HepG2 (cell line): ENCODE results near the gene DSG2. TPM values are rescaled to one million over a fixed set of nuclear protein-coding genes. Genes with fewer than 3 reads are reported as not detected.

Experiments used
- DMAP1 ChIP-seq: IDR thresholded peaks from 2 replicates; pipeline ENCODE4 v1.6.1; 2016
- FOXA3 ChIP-seq: IDR thresholded peaks from 2 replicates; pipeline ENCODE4 v1.6.1; 2016; ENCODE audit warnings: missing genetic modification reagents, missing compliant biosample characterization
- HMGXB4 ChIP-seq, 2 experiments: sonication (generic) in 1 of 2; formaldehyde crosslinking in 1 of 2; IDR thresholded peaks; 2 replicates each; pipeline versions ENCODE4 v1.4.0 to v1.6.1; 2018 to 2020; ENCODE audit warnings: missing genetic modification reagents in 2 of 2, borderline replicate concordance in 1 of 2, low read depth in 1 of 2, mild to moderate bottlenecking in 1 of 2, missing biosample characterization in 1 of 2
- MLXIP ChIP-seq: sonication (generic); formaldehyde crosslinking; IDR thresholded peaks from 2 replicates; pipeline ENCODE4 v1.9.0; 2021; ENCODE audit warnings: missing genetic modification reagents, borderline replicate concordance
- NCOA2 ChIP-seq: sonication (generic); formaldehyde crosslinking; IDR thresholded peaks from 2 replicates; pipeline ENCODE4 v1.8.0; 2022; ENCODE audit warnings: inconsistent platforms
- NRL ChIP-seq: sonication (generic); formaldehyde crosslinking; IDR thresholded peaks from 2 replicates; pipeline ENCODE4 v1.5.0; 2020; ENCODE audit warnings: missing genetic modification reagents, mild to moderate bottlenecking, moderate library complexity, borderline replicate concordance
- PITX1 ChIP-seq: sonication (generic); formaldehyde crosslinking; IDR thresholded peaks from 2 replicates; pipeline ENCODE4 v1.5.1; 2020; ENCODE audit warnings: mild to moderate bottlenecking, missing genetic modification reagents
- TCF12 ChIP-seq, 2 experiments: fragments of 450-650 bp in 1 of 2; sonication (generic) in 1 of 2; formaldehyde crosslinking in 1 of 2; IDR thresholded peaks; 2 replicates each; pipeline versions ENCODE4 v1.6.1 to v1.8.0; 2017 to 2022; ENCODE audit warnings: antibody characterized with exemption in 1 of 2, mild to moderate bottlenecking in 1 of 2, missing genetic modification reagents in 1 of 2, moderate library complexity in 1 of 2
- ZFY ChIP-seq: sonication (generic); formaldehyde crosslinking; IDR thresholded peaks from 2 replicates; pipeline ENCODE4 v1.4.0; 2020; ENCODE audit warnings: missing genetic modification reagents
- ZNF451 ChIP-seq: sonication (generic); formaldehyde crosslinking; IDR thresholded peaks from 2 replicates; pipeline ENCODE4 v1.5.0; 2020; ENCODE audit warnings: mild to moderate bottlenecking, missing genetic modification reagents
- ZNF549 ChIP-seq: sonication (generic); formaldehyde crosslinking; IDR thresholded peaks from 2 replicates; pipeline ENCODE4 v1.5.0; 2020; ENCODE audit warnings: missing genetic modification reagents
- ZNF652 ChIP-seq: IDR thresholded peaks from 2 replicates; pipeline ENCODE4 v1.6.1; 2016; ENCODE audit warnings: low read depth, borderline replicate concordance
- polyA plus RNA-seq, 8 experiments: library from polyadenylated mRNA; depleted of rRNA in 3 of 8; stranded (reverse) in 7 of 8; unstranded in 1 of 8; fragments of >200 nt; fragmentation: Illumina TruSeq in 4 of 8; extraction: Trizol in 4 of 8; gene quantifications; 2 replicates each; pipeline versions ENCODE4 v1.2.1 to v1.2.3, GENCODE V29; 2011 to 2016; ENCODE audit warnings: low read depth in 4 of 8, missing spikeins in 1 of 8, mixed read lengths in 1 of 8; ENCODE audit not compliant: insufficient read depth in 1 of 8
- total RNA-seq, 5 experiments: library from RNA; depleted of rRNA; stranded (reverse); fragments of >200 nt; fragmentation: Illumina TruSeq; extraction: Trizol; gene quantifications; 2 replicates each; pipeline ENCODE4 v1.2.3, GENCODE V29; 2016; ENCODE audit warnings: low read depth in 1 of 5
- TF ChIP-seq, protein P1 (sequence below): sonication (generic); formaldehyde crosslinking; IDR thresholded peaks from 2 replicates; pipeline ENCODE4 v1.4.0; 2020; ENCODE audit warnings: missing genetic modification reagents, borderline replicate concordance
- TF ChIP-seq, protein P2 (sequence below): sonication (generic); formaldehyde crosslinking; IDR thresholded peaks from 2 replicates; pipeline ENCODE4 v1.4.0; 2020; ENCODE audit warnings: mild to moderate bottlenecking, missing genetic modification reagents
- TF ChIP-seq, protein P3 (sequence below): sonication (generic); formaldehyde crosslinking; IDR thresholded peaks from 2 replicates; pipeline ENCODE4 v1.4.0; 2020; ENCODE audit warnings: missing genetic modification reagents, borderline replicate concordance

DSG2 gene
- total and polyA plus RNA-seq, 2 of the 13 experiments (the other 11 are each of a cell fraction or from before 2014, with no cell fraction given) = 23.3 to 66.7 TPM

DNA sequence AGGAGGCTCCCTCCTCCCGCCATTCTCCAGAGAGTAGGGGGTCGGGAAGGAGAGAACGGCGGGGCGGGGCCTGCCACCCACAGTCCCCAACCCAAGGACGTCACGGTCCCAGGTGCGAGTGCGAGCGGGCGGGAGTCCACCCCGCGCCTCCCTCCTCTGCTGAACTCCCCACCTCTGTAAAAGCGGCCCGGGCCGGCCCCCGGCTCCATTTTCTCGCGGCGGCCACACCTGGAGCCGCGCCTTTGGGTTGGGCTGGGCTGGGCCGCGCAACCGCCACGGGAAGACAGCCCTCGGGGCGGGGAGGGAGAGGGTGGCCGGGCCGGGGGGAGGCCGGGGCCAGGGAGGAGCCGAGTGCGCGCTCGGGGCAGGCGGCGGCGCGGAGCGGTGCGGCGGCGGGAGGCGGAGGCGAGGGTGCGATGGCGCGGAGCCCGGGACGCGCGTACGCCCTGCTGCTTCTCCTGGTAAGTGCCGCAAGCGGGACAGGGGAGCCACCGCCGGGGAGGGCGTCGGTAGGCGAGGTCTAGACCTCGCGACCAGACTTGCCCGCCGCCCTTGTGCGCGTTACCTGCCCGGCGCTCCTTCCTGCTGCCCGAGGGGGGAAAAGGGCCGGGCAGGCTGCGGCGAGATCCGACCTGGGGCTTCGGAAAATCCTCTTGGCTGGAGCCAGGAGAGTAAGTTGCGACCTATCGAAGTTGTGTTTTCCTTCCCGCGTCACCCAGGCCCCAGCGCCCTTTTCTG, at the start of gene DSG2 (continued):
- TF ChIP-seq MLXIP (no peak), DMAP1 (CRISPR knock-in tag) (no peak), NCOA2 (CRISPR knock-in tag) (no peak), HMGXB4 (CRISPR knock-in tag; IDR thresholded peaks at IDR 0.05; ENCODE audit: borderline replicate concordance in 1 of 2, low read depth in 1 of 2) (peak; percentile 29 to 60; a peak in 2 of 4 replicates), ZFY (CRISPR knock-in tag) (peak; percentile 65), FOXA3 (CRISPR knock-in tag) (no peak), TCF12 (IDR thresholded peaks at IDR 0.05) (no peak), TCF12 (CRISPR knock-in tag; IDR thresholded peaks at IDR 0.05) (no peak; the same call in 1 of the 2 replicates), ZNF549 (CRISPR knock-in tag) (no peak), NRL (0 out of 2 replicates have a peak, but pooled peaks have one; percentile 60), ZNF652 (CRISPR knock-in tag) (no peak), ZNF451 (CRISPR knock-in tag) (peak; percentile 27; the same call in 1 of the 2 replicates), PITX1 (CRISPR knock-in tag) (no peak)
- TF ChIP-seq, protein P1, sequence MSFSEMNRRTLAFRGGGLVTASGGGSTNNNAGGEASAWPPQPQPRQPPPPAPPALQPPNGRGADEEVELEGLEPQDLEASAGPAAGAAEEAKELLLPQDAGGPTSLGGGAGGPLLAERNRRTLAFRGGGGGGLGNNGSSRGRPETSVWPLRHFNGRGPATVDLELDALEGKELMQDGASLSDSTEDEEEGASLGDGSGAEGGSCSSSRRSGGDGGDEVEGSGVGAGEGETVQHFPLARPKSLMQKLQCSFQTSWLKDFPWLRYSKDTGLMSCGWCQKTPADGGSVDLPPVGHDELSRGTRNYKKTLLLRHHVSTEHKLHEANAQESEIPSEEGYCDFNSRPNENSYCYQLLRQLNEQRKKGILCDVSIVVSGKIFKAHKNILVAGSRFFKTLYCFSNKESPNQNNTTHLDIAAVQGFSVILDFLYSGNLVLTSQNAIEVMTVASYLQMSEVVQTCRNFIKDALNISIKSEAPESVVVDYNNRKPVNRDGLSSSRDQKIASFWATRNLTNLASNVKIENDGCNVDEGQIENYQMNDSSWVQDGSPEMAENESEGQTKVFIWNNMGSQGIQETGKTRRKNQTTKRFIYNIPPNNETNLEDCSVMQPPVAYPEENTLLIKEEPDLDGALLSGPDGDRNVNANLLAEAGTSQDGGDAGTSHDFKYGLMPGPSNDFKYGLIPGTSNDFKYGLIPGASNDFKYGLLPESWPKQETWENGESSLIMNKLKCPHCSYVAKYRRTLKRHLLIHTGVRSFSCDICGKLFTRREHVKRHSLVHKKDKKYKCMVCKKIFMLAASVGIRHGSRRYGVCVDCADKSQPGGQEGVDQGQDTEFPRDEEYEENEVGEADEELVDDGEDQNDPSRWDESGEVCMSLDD (CRISPR knock-in tag) = no peak
- TF ChIP-seq, protein P2, sequence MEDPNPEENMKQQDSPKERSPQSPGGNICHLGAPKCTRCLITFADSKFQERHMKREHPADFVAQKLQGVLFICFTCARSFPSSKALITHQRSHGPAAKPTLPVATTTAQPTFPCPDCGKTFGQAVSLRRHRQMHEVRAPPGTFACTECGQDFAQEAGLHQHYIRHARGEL (CRISPR knock-in tag) = no peak
- TF ChIP-seq, protein P3, sequence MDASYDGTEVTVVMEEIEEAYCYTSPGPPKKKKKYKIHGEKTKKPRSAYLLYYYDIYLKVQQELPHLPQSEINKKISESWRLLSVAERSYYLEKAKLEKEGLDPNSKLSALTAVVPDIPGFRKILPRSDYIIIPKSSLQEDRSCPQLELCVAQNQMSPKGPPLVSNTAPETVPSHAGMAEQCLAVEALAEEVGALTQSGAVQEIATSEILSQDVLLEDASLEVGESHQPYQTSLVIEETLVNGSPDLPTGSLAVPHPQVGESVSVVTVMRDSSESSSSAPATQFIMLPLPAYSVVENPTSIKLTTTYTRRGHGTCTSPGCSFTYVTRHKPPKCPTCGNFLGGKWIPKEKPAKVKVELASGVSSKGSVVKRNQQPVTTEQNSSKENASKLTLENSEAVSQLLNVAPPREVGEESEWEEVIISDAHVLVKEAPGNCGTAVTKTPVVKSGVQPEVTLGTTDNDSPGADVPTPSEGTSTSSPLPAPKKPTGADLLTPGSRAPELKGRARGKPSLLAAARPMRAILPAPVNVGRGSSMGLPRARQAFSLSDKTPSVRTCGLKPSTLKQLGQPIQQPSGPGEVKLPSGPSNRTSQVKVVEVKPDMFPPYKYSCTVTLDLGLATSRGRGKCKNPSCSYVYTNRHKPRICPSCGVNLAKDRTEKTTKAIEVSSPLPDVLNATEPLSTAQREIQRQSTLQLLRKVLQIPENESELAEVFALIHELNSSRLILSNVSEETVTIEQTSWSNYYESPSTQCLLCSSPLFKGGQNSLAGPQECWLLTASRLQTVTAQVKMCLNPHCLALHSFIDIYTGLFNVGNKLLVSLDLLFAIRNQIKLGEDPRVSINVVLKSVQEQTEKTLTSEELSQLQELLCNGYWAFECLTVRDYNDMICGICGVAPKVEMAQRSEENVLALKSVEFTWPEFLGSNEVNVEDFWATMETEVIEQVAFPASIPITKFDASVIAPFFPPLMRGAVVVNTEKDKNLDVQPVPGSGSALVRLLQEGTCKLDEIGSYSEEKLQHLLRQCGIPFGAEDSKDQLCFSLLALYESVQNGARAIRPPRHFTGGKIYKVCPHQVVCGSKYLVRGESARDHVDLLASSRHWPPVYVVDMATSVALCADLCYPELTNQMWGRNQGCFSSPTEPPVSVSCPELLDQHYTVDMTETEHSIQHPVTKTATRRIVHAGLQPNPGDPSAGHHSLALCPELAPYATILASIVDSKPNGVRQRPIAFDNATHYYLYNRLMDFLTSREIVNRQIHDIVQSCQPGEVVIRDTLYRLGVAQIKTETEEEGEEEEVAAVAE (CRISPR knock-in tag) = no peak
